Uterus (tissue), 2 donors: ENCODE results near the gene KLHL25.

Experiments used
- POLR2A ChIP-seq, 2 donors: fragments of 450-650 bp; IDR thresholded peaks; one replicate each; pipeline ENCODE4 v1.6.1; 2016; ENCODE audit warnings: antibody characterized with exemption in 2 of 2, mild to moderate bottlenecking in 1 of 2, moderate library complexity in 1 of 2
- TF ChIP-seq, protein P1 (sequence below), 4 experiments: fragments of 200-600 bp in 2 of 4; fragments of 450-650 bp in 2 of 4; sonication (generic) in 2 of 4; IDR thresholded peaks; one replicate each; pipeline ENCODE4 v1.5.1; 2016 to 2019; ENCODE audit warnings: antibody characterized with exemption in 4 of 4, mild to moderate bottlenecking in 2 of 4, moderate library complexity in 1 of 4

DNA sequence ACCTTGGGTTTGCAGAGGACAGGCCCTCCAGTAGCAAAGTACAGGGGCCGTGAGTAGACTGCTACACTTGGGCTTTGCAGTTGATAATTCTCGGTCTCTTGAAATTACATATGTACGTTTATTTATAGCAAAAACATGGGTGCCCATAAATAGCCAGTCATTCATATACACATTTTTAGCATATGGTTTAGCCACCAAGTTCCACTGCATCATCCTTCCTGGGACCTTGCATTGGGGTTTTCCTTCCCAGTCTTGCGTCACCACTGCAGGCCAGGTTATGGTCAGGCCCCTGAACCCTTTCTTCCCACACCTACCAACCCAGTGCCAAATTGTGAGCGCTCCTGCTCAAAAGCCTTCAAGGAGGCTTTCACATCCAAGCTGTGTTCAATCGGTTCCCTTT, 12.7 kb downstream of the KLHL25 start:
- TF ChIP-seq, protein P1, sequence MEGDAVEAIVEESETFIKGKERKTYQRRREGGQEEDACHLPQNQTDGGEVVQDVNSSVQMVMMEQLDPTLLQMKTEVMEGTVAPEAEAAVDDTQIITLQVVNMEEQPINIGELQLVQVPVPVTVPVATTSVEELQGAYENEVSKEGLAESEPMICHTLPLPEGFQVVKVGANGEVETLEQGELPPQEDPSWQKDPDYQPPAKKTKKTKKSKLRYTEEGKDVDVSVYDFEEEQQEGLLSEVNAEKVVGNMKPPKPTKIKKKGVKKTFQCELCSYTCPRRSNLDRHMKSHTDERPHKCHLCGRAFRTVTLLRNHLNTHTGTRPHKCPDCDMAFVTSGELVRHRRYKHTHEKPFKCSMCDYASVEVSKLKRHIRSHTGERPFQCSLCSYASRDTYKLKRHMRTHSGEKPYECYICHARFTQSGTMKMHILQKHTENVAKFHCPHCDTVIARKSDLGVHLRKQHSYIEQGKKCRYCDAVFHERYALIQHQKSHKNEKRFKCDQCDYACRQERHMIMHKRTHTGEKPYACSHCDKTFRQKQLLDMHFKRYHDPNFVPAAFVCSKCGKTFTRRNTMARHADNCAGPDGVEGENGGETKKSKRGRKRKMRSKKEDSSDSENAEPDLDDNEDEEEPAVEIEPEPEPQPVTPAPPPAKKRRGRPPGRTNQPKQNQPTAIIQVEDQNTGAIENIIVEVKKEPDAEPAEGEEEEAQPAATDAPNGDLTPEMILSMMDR (IDR thresholded peaks at IDR 0.05), result no peak
- TF ChIP-seq POLR2A (IDR thresholded peaks at IDR 0.05), result no peak
